ENCODE measurements around the gene SERINC4. TPM values are rescaled to one million over a fixed set of nuclear protein-coding genes. Genes with fewer than 3 reads are reported as not detected.

SERINC4 gene
- total and polyA plus RNA-seq, 2 donors (not counting 1 experiment from before 2014, with no cell fraction given), result 0.32 TPM; not detected in 1

GRCh38 chr15:43824302-43825246, 24.6 kb upstream of the SERINC4 start, which contains the start of gene MFAP1:
Gene MFAP1 (minus strand): TSS chr15:43824690. CDS start chr15:43824569, 121 bp downstream.
- Histone ChIP-seq H3K27me3 (replicated peaks in 1 of 4; ENCODE audit: control extremely low read depth in 1 of 4, control insufficient read depth in 3 of 4, insufficient read depth in 4 of 4, low read length in 3 of 4) (no peaks in the 10 kb centered on the region), H3K36me3 (replicated peaks in 1 of 2; ENCODE audit: control extremely low read depth in 1 of 2, control insufficient read depth in 1 of 2, extremely low read depth in 1 of 2, insufficient read depth in 2 of 2, low read length in 1 of 2) (peaks cover 1 to 3% of the 10 kb centered on the region in 2 experiments), H3K9ac (ENCODE audit: low read length) (peak within 1 kb of the TSS; percentile 98), H3K27ac (ENCODE audit: low read length in 2 of 2) (peak within 1 kb of the TSS; percentile 94 to 95), H3K4me2 (replicated peaks; ENCODE audit: low read depth, low read length, poor library complexity, severe bottlenecking) (peak within 1 kb of the TSS; percentile 89), H3K4me1 (ENCODE audit: control insufficient read depth in 2 of 2, insufficient read depth in 2 of 2, low read length in 2 of 2) (peaks cover 25 to 43% of the 10 kb centered on the region in 2 donors), H4K20me1 (ENCODE audit: control insufficient read depth, insufficient read depth, low read length, poor library complexity, severe bottlenecking) (peaks cover 4% of the 10 kb centered on the region), H3K9me3 (ENCODE audit: control extremely low read depth in 1 of 3, control insufficient read depth in 2 of 3, insufficient read depth in 1 of 3, low read length in 2 of 3) (no peaks in the 10 kb centered on the region), H3K79me2 (ENCODE audit: control insufficient read depth, insufficient read depth, low read length) (peaks cover 73% of the 10 kb centered on the region), H3K4me3 (ENCODE audit: control extremely low read depth in 1 of 5, extremely low read depth in 1 of 5, insufficient read depth in 1 of 5, low read depth in 2 of 5, low read length in 4 of 5) (peak within 1 kb of the TSS; percentile 68 to 100 (median 98)), H2AFZ (ENCODE audit: insufficient read depth, low read depth, low read length, poor library complexity, severe bottlenecking) (peak within 1 kb of the TSS; percentile 90)
- peak within 1 kb of the TSS; percentile 99 for H3K4me3 Mint-ChIP-seq
- DNase-seq (peak; percentile 97), ATAC-seq (ENCODE audit: low read depth) (peak; percentile 84)
- no peaks in the 10 kb centered on the region for H3K27me3 Mint-ChIP-seq
- intact Hi-C loops (cut with micrococcal nuclease), result loop anchor here (1.0 to 5.0 kb wide), 8 partner anchors 15 to 713 kb away; partner anchors contain the start of genes CTDSPL2, EIF3J, ELL3 and HYPK
- H3K4me1 Mint-ChIP-seq, result peaks cover 57% of the 10 kb centered on the region
- H3K27ac Mint-ChIP-seq, result peak within 1 kb of the TSS; percentile 98
- POLR2A ChIA-PET, result interaction anchor here (0.5 to 1.3 kb wide), 9 partner anchors 12 to 80 kb away, joined by 3 to 11 read pairs (median 6); partner anchors contain the start of genes ELL3, HYPK and SERINC4
- CTCF ChIA-PET, result interaction anchor here (0.8 to 1.8 kb wide), 7 partner anchors 15 to 68 kb away, joined by 3 to 6 read pairs (median 5); partner anchors contain the start of genes ELL3, HYPK and SERINC4
- 4% methylated on average over 43 of the region's 46 CpGs for WGBS (ENCODE audit: insufficient coverage)
- H3K9me3 Mint-ChIP-seq (ENCODE audit: insufficient read depth), result no peaks in the 10 kb centered on the region
- TF ChIP-seq CTCF (IDR thresholded peaks at IDR 0.05), result no peak
- TF ChIP-seq EZH2 (IDR thresholded peaks at IDR 0.05; ENCODE audit: borderline replicate concordance, insufficient read depth, low read depth, low read length, poor library complexity, severe bottlenecking), result no peak
